Stimulated activated CD8-positive, alpha-beta memory T cell treated with anti-CD3 and anti-CD28 coated beads, Interleukin-2, amount 100 ng/mL, for 1 hour (primary cell): ENCODE results near the gene C1orf56.
A peak's percentile ranks its signal among the peaks of the same experiment; 100 is the strongest.

ENCODE experiments used
- DNase-seq, 2 donors: peaks; one replicate each; pipeline ENCODE4 v3.0.0-alpha.2; 2020; ENCODE audit warnings: low read depth in 2 of 2

C1orf56 gene

DNA sequence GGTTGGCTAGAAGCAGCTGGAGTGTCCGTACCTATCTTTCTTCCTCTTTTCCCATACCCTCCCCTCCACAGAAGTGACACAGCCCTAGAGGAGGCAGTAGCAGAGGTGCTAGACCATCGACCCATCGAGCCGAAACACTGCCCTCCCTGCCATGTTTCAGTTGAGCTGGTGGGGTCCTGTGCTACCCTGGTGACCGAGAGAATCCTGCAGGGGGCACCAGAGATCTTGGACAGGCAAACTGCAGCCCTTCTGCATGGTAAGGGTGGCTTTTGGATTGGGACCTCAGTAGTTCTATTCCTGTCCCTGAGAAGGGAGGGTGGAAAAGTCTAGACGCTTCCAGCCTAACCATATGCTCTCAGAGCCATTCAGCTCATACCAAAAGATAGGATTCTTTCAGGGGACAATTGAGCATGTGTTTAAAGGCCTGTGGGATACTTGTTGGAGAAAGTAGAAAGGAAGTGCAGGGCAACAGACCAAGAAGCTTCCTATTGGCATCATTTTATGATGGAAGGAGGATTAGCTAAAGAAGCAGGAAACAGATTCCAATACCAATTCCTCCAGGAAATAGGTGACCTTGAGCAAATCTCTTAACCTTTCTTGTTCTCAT, 22.9 kb upstream of the C1orf56 start:
- peak; percentile 73 to 77 for DNase-seq

DNA sequence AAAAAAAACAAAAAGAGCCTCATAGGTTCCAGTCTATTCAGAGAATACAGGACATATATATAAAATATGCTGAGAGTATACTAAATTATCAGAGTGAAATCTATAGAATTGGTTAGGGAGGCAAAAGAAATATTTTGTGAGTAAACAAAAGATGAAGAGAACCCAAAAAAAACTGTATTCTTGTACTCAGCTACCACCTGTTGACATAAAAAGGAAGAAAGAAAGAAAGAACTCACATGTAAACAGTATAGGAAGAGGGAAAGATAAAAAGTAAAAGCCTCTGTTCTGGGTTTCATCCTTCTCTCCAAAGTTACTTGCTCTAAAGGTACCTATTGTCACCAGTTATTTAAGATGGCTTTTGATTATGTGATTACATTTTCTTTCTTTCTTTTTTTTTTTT, 21.1 kb upstream of the C1orf56 start:
- no peak for DNase-seq

DNA sequence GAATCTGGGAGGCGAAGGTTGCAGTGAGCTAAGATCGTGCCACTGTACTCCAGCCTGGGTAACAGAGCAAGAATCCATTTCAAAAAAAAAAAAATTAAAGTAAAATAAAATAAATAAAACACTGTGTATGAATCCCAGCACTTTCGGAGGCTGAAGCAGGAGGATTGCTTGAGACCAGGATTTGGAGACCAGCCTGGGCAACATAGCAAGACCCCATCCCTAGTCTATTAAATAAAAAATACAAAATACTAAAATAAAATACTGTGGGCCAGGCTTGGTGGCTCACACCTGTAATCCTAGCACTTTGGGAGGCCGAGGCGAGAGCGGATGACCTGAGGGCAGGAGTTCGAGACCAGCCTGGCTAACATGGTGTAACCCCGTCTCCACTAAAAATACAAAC, 15.4 kb upstream of the C1orf56 start:
- DNase-seq: no peak

DNA sequence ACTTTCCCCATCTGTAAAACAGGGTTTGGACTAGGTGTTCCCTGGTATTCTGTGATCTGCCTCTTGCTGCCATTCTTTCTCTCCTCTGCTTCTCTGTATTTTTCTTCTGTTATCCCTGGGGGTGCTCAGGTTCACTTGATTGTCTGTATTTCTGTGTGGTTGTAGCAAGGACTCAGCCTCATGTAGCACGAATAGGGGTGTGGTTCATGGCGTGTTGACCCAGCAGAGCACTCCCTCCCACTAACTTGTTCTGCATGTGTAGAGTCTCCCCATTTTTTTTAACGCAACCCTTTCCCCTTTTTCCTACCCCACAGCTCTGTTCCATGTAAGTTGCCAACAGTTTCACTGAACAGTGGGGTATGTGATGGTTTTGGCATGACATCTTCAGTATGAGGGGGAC, 12.4 kb upstream of the C1orf56 start:
- DNase-seq: no peak

DNA sequence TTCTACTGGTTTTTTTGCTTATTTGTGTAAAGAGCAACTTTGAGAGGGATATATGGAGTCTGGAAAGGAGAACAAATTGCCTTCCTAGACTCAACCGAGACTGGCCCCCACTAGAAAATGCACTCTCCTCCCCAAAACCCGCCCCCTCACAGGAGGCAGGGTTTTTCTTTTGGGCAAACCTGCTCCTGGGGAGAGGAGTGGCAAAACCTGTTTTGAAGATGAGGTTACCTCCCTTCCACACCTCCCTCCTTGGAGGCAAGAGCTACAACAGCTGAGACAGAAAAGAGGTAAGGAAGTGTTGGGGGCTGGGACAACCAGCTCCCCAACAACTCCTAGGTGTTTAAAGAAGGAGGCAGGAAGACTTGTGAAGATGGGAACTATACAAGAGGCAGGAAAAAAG, 11.2 kb upstream of the C1orf56 start, which contains the start of gene BNIPL:
TSS of gene BNIPL (plus strand) at position 231 of the 400 bp plus-strand sequence. CDS start at position 371, 140 bp downstream.
- no peak for DNase-seq

DNA sequence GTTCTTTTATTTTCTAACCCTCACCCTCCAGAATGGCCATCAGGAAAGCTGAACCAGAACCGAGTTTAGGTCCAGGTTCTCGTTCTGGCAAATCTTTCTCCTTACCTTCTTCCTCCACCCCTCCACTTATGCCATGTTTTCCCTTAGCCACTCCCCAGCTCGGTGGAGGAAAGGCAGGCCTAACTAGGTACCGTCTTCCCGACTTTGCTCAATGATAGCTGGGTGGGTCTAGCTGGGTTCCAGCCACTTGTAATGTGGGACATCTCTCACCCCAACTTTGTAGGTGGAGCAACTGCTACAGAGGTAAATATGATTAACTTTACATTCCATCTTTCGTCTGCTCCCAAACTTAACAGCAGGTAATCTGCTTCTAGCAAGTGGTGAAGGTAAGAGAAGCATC, 10.5 kb upstream of the C1orf56 start:
- no peak for DNase-seq

DNA sequence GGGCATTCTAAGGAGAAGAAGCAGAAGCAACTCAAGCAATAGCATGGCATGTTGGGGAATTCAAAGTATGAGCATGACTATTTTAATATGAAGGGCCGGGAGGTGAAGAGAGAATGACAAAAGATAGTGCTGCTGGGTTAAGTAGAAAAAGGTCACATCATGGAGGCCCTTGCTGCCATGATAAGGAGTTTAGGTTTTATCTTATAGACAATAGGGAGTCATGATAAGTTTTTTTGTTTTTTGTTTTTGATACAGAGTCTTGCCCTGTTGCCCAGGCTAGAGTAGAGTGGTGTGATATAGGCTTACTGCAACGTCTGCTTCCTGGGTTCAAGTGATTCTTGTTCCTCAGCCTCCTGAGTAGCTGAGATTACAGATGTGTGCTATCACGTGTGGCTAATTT, 8.0 kb upstream of the C1orf56 start:
- DNase-seq: no peak

DNA sequence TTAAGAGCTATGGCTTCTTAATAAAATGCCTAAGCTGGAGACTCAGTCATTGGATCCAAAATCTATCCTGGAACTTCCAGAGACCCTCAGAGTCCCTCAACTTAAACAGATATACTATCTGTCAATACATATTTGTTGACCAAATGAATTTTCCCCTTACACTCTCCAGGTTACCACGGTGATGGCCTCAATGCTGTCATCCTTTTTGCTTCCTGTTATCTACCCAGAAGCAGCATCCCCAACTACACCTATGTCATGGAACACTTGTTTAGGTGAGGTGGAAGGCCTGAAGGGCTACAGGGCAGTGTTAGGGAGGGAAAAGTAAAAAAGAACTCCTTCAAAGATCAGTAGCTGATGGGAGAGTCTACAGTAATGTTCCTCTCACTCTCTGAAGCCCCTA, 4.4 kb upstream of the C1orf56 start:
- DNase-seq: no peak

DNA sequence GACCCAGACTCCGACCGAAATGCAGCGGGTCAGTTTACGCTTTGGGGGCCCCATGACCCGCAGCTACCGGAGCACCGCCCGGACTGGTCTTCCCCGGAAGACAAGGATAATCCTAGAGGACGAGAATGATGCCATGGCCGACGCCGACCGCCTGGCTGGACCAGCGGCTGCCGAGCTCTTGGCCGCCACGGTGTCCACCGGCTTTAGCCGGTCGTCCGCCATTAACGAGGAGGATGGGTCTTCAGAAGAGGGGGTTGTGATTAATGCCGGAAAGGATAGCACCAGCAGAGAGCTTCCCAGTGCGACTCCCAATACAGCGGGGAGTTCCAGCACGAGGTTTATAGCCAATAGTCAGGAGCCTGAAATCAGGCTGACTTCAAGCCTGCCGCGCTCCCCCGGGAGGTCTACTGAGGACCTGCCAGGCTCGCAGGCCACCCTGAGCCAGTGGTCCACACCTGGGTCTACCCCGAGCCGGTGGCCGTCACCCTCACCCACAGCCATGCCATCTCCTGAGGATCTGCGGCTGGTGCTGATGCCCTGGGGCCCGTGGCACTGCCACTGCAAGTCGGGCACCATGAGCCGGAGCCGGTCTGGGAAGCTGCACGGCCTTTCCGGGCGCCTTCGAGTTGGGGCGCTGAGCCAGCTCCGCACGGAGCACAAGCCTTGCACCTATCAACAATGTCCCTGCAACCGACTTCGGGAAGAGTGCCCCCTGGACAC, 534 bp downstream of the C1orf56 start:
- DNase-seq: no peak

DNA sequence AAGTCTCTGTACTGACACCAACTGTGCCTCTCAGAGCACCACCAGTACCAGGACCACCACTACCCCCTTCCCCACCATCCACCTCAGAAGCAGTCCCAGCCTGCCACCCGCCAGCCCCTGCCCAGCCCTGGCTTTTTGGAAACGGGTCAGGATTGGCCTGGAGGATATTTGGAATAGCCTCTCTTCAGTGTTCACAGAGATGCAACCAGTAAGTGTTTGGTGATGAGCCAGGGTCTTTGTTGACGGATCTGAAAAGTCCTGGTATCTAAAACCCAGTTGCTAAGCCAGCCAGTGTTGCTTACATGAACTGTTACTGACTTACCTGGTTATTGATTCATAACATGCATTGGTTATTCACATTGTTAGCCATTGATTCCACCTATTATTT, 1.1 kb downstream of the C1orf56 start:
- DNase-seq: no peak

DNA sequence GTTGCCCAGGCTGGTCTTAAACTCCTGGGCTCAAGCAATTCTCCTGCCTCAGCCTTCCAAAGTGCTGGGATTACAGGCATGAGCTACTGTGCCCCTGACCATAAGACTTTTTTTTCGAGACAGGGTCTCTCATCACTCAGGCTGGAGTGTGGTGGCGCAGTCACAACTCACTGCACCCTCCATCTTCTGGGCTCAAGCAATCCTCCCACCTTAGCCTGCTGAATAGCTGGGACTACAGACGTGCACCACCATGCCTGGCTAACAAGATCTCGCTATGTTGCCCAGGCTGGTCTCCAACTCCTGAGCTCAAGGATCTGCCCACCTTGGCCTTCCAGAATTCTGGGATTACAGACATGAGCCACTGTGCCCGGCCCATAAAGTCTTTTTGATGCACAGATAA, 1.9 kb downstream of the C1orf56 start:
- no peak for DNase-seq

DNA sequence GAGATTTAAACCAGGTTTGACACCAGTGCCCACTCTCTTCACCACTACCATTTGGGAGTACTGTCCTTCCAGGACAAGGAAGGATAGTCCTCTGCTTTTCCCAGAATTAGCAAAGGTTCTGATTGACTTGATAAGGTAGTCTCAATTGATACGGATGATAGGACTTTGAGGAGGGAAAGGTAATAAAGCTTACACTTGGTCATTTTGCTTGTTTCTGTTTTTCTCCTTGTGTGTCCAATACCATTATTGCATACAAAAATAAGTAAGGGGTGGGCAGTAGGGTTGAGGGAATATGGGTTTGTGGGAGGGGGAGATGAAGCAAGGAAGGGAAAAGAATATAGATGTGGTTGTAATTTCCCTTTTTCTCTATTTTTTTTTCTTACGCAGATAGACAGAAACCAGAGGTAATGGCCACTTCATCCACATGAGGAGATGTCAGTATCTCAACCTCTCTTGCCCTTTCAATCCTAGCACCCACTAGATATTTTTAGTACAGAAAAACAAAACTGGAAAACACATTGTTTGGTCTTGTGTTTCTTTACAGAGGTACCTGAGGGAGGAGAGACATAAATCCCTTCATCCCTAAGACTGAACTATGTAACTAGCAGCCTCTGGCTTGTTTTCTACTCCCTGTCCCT, 2.6 kb downstream of the C1orf56 start:
- DNase-seq: no peak

DNA sequence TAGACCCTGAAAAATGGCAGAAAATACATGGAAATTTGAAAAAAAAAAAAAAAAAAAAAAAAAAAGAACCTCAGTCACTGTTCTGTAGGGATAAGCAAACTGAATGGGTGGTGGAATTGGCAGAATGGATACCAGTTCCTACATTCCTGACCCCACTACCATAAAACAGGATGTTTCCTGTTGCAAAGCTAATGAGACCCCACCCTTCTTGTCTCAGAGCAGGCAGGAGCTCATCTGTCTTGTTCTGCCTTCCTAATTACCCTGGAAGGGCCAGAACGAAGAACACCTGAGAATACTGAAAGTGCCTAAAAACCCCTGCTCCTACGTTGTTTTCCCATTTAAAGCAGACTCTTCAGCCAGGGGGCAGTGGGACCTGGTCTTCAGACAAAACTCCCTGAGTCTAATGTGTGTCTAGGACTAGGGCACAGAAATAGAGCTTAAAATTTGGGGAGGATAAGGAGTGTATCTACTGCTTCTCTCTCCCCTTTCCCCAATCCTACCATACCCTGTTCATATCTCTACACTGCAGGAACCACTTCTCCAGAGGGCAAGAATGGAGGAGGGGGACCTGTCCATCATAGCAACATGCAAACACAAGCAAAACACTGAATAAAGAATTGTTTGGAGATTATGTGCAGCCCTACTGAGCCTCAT, 3.9 kb downstream of the C1orf56 start:
- DNase-seq: no peak

DNA sequence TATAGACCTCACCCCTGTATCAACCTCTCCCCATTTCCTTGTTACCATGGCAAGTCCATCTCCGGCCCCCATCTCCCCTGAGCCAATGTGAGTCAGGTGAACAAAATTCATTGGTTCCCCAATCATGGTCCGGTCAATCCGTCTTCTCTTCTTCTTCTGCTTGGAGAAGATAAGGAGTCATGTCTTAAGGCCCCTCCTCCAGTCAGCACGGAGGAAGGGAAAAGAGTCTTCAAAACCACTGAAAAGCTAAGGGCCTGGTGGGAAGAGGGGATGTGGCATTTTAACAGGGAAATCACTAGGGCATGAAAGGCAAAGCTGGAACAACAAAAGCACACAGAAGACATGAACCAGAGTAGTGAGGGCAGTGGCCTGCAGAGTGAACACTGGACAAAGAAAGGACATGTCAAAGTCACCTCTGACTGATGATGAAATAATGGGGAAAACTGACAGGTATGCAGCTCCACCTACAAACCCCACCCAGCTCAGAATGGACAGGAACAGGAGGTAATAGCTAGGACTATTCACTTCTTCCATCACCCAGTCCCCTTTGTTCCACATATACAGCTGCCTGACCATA, 7.5 kb downstream of the C1orf56 start:
- DNase-seq: no peak

DNA sequence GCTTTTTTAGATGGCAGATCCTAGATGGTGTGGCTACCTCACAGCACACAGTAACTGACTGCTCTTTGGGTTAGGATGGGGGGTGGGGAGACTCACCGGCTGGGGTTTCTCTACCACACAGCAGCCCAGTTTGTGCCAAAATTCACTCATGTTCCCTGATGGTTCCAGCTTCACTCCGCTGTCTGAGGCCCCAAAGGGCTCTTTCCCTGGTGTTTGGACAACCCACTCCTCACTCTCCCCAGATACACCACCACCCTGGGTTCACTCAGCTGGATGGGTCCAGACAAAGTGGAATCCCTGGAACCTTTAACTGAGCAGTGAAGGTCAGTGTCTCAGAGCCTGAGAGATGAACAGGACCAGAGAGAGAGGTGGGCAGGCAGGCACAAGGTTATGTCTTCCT, 8.0 kb downstream of the C1orf56 start:
- DNase-seq: no peak

DNA sequence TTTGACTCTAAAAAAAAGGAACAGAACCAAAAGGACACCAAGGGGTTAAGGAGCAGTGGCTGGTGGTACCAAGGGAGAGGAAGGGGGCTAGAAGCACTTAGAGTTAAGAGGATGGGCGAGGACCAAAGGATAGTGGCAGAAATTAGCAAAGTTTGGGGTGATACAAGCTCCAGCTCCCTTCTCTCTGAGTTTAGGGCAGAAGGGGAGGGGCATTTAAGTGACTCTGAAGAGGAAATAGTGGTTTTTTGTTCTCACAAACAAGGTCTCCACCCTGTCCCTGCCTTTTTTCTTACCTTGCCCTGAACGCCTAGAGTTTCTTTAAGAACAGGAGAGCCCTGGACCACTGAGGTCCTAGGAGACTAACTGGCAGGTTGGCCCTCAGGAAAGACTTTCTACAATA, 8.6 kb downstream of the C1orf56 start:
- no peak for DNase-seq

DNA sequence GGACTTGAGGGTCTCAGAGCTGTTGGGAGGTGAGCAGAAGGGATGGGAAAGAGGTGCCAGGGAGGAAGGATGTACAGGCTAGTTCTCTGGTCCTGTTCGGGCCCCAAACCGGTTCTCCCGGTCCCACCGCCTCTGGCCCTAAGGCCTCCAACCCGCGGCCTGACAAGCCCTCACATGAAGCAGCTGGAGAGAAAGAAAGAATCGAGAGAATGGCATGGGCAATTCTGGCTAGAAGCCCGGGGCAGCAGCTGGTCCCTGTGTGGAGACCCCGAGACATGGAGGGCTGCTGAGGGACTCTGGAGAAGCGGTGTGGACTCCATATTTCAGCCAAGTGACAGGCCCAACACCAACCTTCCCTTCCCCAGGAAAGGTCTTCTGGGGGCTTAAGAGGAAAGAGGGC, 11.1 kb downstream of the C1orf56 start:
- no peak for DNase-seq

DNA sequence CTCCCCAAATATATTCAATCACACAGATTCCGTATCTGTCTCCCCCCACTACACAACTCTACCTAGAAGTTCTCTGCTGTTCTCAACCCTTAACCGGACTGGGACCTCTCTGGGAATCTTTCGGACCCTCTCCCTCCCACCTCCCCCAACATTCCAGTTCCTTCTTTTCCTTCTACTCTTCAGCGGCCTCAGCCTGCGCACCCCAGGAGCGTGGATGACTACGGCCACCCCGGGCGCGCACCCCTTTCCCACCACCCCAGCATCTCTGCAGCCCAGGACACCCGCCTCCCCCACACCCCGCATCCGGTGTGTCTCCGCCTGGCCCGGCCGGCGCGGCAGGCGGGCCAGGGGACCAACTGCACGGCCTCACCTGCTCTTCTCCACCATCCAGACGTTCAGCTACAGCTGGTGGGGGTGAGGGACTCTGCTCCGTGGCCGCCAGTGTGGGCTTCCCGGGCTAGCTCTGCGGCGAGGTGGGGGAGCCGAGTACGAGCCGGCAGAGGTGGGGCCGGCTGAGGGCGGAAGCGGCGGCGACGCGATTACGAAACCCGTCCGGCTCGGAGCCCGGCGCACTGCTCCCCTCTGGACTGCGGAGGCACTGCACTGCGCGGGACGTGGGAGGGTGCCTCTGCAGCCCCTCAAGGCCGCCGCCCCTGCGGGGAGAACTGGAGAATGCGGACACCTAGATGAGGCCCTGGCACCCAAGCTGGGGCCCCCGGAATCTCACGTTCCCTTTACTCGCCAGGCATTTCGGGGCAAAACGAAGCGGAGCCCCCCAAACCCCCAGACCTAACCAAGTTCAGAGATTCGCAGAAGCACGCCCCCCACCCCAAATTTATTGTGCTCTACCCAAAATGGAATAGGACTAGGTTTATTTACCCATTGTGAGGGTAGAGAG, 11.8 kb downstream of the C1orf56 start, which contains the start of gene CDC42SE1:
TSS of gene CDC42SE1 (minus strand) at position 514 of the 898 bp plus-strand sequence. CDS start 3,892 bp downstream, outside the sequence.
- DNase-seq: peak; percentile 71 to 74

DNA sequence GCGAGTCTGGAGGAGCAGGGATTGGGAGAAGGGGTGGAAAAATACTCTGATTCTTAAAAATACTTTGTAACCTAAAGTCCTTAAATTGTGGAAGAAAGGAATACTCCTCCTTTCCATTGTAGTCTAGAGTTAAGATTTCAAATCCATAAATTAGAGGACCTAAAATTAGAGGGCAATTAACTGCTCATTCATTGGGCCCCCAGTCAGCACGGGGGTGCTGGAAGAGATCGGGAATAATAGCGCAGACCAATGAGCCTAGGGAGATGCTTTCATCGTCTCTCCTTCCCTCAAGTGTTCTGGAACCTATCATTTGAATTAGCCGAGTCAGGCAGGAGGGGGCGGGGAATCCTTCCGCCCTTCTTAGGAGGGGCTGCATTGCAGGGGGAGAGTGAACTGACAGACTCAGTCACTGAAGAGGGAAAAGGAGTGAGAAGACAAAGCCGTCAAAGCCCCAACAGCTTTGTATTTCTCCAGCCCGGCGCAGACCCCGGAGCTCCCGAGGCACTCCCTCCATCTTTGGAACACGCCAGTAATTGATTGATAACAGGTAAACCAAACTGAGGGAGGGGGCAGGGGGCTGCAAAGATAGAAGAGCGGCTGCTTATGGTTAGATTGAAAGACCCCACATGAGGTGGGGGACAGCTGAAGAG, 12.6 kb downstream of the C1orf56 start, which contains the start of gene MLLT11:
TSS of gene MLLT11 (plus strand) at position 391 of the 650 bp plus-strand sequence. CDS start 6,828 bp downstream, outside the sequence.
- no peak for DNase-seq

DNA sequence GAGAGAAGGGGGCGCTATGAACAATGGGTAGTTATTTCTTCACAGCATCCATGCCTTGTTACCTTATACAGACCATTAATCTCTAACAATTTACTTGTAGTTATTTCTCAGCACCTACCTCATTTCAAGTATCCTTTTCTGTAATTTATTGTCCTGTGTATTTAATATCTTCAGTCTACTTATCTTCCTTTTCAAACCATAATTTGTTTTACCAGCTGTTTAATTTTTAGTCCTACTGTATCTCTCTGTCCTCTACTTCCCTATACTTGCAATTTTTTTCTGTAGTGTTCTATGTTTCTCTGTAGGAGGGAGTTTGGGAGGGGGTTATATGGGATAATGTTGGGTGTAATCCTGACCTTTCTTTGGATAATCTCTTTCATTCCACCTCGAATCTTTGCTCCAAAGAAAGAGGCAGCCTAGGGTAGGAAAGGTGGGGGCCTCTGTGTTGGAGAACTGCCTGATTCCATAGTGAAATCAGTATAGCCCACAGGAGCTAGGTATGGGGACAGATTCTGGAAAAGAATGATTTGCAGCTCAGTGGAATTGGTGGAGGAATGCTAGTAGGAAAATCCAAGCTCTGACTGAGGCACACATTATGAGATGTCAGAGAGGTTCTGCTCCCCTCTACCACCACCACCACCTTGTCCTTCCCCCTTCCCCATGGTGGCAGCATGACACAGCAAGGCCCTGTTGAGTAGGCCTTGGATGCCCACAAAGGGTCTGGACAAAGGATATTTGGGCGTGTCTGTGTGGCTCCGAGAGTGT, 13.3 kb downstream of the C1orf56 start:
- no peak for DNase-seq
